HUES6 (cell line): Measurements from ENCODE around the gene SLC6A9.
A peak's percentile ranks its signal among the peaks of the same experiment; 100 is the strongest.

Experiments used
- H3K27ac ChIP-seq: 2 replicates; pipeline ENCODE4 v1.7.0; 2013; ENCODE audit warnings: low read depth, mild to moderate bottlenecking, low read length, inconsistent platforms
- H3K27me3 ChIP-seq: 2 replicates; pipeline ENCODE4 v1.6.1; 2013; ENCODE audit warnings: low read length; ENCODE audit not compliant: control insufficient read depth, insufficient read depth
- H3K36me3 ChIP-seq: 2 replicates; pipeline ENCODE4 v1.6.1; 2013; ENCODE audit warnings: low read length; ENCODE audit not compliant: control insufficient read depth, insufficient read depth
- H3K4me1 ChIP-seq: 2 replicates; pipeline ENCODE4 v1.6.1; 2013; ENCODE audit warnings: low read length; ENCODE audit not compliant: control insufficient read depth, insufficient read depth
- H3K4me3 ChIP-seq: 2 replicates; pipeline ENCODE4 v1.5.1; 2013; ENCODE audit warnings: low read depth, low read length
- H3K9ac ChIP-seq: one replicate; pipeline ENCODE4 v1.6.1; 2013; ENCODE audit warnings: mild to moderate bottlenecking, low read length
- H3K9me3 ChIP-seq: 2 replicates; pipeline ENCODE4 v1.6.1; 2013; ENCODE audit warnings: low read depth, low read length; ENCODE audit not compliant: control insufficient read depth, insufficient read depth

The SLC6A9 gene

GRCh38 chr1:44031252-44032169, at the start of gene SLC6A9:
Gene SLC6A9, minus strand, starts transcription at chr1:44031462. Its CDS starts 7,185 bp downstream, at chr1:44024277.
- Histone ChIP-seq H3K27ac (peak within 1 kb of the TSS; percentile 87), H3K4me3 (peak within 1 kb of the TSS; percentile 75), H3K4me1 (peaks cover 40% of the 10 kb centered on the region), H3K36me3 (no peaks in the 10 kb centered on the region), H3K9me3 (no peaks in the 10 kb centered on the region), H3K27me3 (peaks cover 4% of the 10 kb centered on the region; the same call in 1 of the 2 replicates), H3K9ac (peak within 1 kb of the TSS; percentile 90)

GRCh38 chr1:44079566-44079965, 48.3 kb upstream of the SLC6A9 start:
- Histone ChIP-seq H3K36me3 (no peaks in the 10 kb centered on the region), H3K4me3 (no peak overlapping the region), H3K9me3 (no peaks in the 10 kb centered on the region), H3K9ac (no peak overlapping the region), H3K27ac (no peak overlapping the region), H3K27me3 (no peaks in the 10 kb centered on the region), H3K4me1 (peaks cover 6% of the 10 kb centered on the region)

GRCh38 chr1:44078104-44078503, 46.8 kb upstream of the SLC6A9 start:
- H3K27me3 ChIP-seq, result no peaks in the 10 kb centered on the region
- H3K27ac ChIP-seq, result no peak overlapping the region
- no peak overlapping the region for H3K4me3 ChIP-seq
- no peaks in the 10 kb centered on the region for H3K36me3 ChIP-seq
- H3K9ac ChIP-seq, result no peak overlapping the region
- no peaks in the 10 kb centered on the region for H3K9me3 ChIP-seq
- H3K4me1 ChIP-seq, result peaks cover 6% of the 10 kb centered on the region

GRCh38 chr1:44077421-44077820, 46.2 kb upstream of the SLC6A9 start:
- peaks cover 6% of the 10 kb centered on the region for H3K4me1 ChIP-seq

GRCh38 chr1:44076066-44076465, 44.8 kb upstream of the SLC6A9 start:
- no peaks in the 10 kb centered on the region for H3K27me3 ChIP-seq
- H3K36me3 ChIP-seq, result no peaks in the 10 kb centered on the region
- peaks cover 6% of the 10 kb centered on the region for H3K4me1 ChIP-seq
- H3K4me3 ChIP-seq, result no peak overlapping the region
- no peak overlapping the region for H3K27ac ChIP-seq
- no peaks in the 10 kb centered on the region for H3K9me3 ChIP-seq
- H3K9ac ChIP-seq, result no peak overlapping the region

More at GRCh38 chr1:44077421-44077820, 46.2 kb upstream of the SLC6A9 start:
- H3K9me3 ChIP-seq, result no peaks in the 10 kb centered on the region
- no peaks in the 10 kb centered on the region for H3K36me3 ChIP-seq
- no peak overlapping the region for H3K9ac ChIP-seq
- no peak overlapping the region for H3K4me3 ChIP-seq
- no peak overlapping the region for H3K27ac ChIP-seq
- no peaks in the 10 kb centered on the region for H3K27me3 ChIP-seq

GRCh38 chr1:44074415-44074814, 43.2 kb upstream of the SLC6A9 start:
- H3K27me3 ChIP-seq, result no peaks in the 10 kb centered on the region
- H3K4me3 ChIP-seq, result no peak overlapping the region
- H3K4me1 ChIP-seq, result peaks cover 6% of the 10 kb centered on the region
- H3K27ac ChIP-seq, result no peak overlapping the region
- H3K9me3 ChIP-seq, result no peaks in the 10 kb centered on the region
- H3K36me3 ChIP-seq, result no peaks in the 10 kb centered on the region
- no peak overlapping the region for H3K9ac ChIP-seq

GRCh38 chr1:44073528-44073927, 42.3 kb upstream of the SLC6A9 start:
- Histone ChIP-seq H3K4me3 (no peak overlapping the region), H3K36me3 (no peaks in the 10 kb centered on the region)

GRCh38 chr1:44072821-44073220, 41.6 kb upstream of the SLC6A9 start:
- H3K27ac ChIP-seq, result no peak overlapping the region
- H3K9ac ChIP-seq, result no peak overlapping the region
- no peaks in the 10 kb centered on the region for H3K9me3 ChIP-seq
- H3K36me3 ChIP-seq, result no peaks in the 10 kb centered on the region
- no peaks in the 10 kb centered on the region for H3K27me3 ChIP-seq
- peaks cover 6% of the 10 kb centered on the region for H3K4me1 ChIP-seq
- H3K4me3 ChIP-seq, result no peak overlapping the region

More at GRCh38 chr1:44073528-44073927, 42.3 kb upstream of the SLC6A9 start:
- peaks cover 6% of the 10 kb centered on the region for H3K4me1 ChIP-seq
- no peaks in the 10 kb centered on the region for H3K9me3 ChIP-seq
- no peak overlapping the region for H3K27ac ChIP-seq
- H3K27me3 ChIP-seq, result no peaks in the 10 kb centered on the region
- no peak overlapping the region for H3K9ac ChIP-seq

GRCh38 chr1:44072204-44072603, 40.9 kb upstream of the SLC6A9 start:
- Histone ChIP-seq H3K4me3 (no peak overlapping the region), H3K4me1 (peaks cover 6% of the 10 kb centered on the region), H3K9ac (no peak overlapping the region), H3K27ac (no peak overlapping the region), H3K36me3 (no peaks in the 10 kb centered on the region), H3K9me3 (no peaks in the 10 kb centered on the region), H3K27me3 (no peaks in the 10 kb centered on the region)

GRCh38 chr1:44071461-44071860, 40.2 kb upstream of the SLC6A9 start:
- Histone ChIP-seq H3K9me3 (no peaks in the 10 kb centered on the region), H3K4me1 (peaks cover 6% of the 10 kb centered on the region), H3K27me3 (no peaks in the 10 kb centered on the region), H3K4me3 (no peak overlapping the region), H3K36me3 (no peaks in the 10 kb centered on the region), H3K9ac (no peak overlapping the region), H3K27ac (no peak overlapping the region)

GRCh38 chr1:44068442-44068921, 37.2 kb upstream of the SLC6A9 start:
- H3K9ac ChIP-seq, result no peak overlapping the region
- no peaks in the 10 kb centered on the region for H3K27me3 ChIP-seq
- H3K36me3 ChIP-seq, result no peaks in the 10 kb centered on the region
- H3K27ac ChIP-seq, result no peak overlapping the region
- no peaks in the 10 kb centered on the region for H3K4me1 ChIP-seq
- H3K9me3 ChIP-seq, result no peaks in the 10 kb centered on the region
- H3K4me3 ChIP-seq, result no peak overlapping the region
